GM13976 (cell line): ENCODE data around the gene CD99L2.
"Not testable (repeated sequence)": the region's sequence is repeated elsewhere in the genome, so short reads cannot be mapped to it uniquely, and the experiment has no call there.

Experiments used
- DNase-seq: peaks from one replicate; pipeline ENCODE4 v3.0.0; 2012; ENCODE audit warnings: low spot score
- in situ Hi-C: fragments of 300-500 bp; cut with MboI; formaldehyde crosslinking; loops from one replicate; pipeline ENCODE4 v1.12.0; 2022; ENCODE audit warnings: low sequenced_read_pairs, mixed read lengths, inconsistent platforms; ENCODE audit not compliant: unreplicated experiment
- TF ChIP-seq, protein P1 (sequence below): IDR thresholded peaks from 2 replicates; pipeline ENCODE4 v1.5.1; 2012; ENCODE audit warnings: borderline replicate concordance, mild to moderate bottlenecking; ENCODE audit not compliant: insufficient read depth; ENCODE audit errors: extremely low read depth, missing control alignments, control extremely low read depth

The CD99L2 gene

DNA sequence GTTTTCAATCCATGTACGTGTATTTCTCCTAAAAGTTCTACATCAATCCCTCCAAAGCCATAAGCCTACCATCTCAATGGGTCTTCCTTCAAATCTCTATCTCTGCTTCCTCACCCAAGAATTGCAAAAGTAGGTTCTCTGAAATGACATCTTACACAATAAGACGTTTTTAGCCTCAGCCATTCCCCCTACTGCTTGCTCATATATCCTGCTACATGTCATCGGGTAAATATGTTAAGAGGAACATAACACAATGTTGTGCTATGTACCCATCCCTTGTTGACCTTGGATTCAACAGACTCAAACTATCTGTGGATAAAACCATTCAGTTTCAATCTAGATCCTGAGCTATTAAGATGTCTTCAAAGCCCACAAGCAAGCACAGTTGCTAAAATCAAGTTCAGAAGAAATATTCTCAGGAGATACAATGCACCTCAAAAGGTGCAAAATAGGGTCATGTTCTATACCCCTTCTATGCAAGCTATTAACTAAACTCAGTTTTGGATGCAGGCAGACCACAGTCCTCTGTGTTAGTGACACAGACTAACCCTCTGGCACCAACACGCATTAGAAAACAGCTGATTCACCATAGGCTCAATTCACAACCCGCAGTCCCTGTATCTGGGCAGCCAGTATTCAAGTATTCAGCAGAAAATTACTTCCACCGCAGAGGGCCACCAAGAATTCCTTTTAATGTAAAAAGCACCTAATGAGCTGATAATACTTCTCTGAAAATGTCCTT is 56.8 kb downstream of the CD99L2 start:
- no peak for DNase-seq
- in situ Hi-C loops = no loop called here
- TF ChIP-seq, protein P1, sequence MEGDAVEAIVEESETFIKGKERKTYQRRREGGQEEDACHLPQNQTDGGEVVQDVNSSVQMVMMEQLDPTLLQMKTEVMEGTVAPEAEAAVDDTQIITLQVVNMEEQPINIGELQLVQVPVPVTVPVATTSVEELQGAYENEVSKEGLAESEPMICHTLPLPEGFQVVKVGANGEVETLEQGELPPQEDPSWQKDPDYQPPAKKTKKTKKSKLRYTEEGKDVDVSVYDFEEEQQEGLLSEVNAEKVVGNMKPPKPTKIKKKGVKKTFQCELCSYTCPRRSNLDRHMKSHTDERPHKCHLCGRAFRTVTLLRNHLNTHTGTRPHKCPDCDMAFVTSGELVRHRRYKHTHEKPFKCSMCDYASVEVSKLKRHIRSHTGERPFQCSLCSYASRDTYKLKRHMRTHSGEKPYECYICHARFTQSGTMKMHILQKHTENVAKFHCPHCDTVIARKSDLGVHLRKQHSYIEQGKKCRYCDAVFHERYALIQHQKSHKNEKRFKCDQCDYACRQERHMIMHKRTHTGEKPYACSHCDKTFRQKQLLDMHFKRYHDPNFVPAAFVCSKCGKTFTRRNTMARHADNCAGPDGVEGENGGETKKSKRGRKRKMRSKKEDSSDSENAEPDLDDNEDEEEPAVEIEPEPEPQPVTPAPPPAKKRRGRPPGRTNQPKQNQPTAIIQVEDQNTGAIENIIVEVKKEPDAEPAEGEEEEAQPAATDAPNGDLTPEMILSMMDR = no peak

DNA sequence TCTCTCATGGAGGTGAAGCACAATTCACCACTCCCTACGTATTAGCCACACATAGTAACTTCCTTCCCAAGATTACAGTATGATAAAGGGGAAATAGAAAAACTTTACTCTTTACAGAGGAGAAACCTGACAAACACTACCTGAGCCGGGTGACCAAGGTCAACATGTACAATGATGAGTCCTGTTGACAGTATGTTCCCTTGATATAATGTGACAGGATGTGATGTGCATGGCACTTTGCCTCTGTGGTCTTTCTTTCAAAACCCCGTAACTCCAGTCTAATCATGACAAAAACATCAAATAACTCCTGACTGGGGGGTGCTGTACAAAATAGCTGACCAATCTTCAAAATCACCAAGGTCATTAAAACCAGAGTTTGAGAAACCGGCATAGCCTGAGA is 60.6 kb downstream of the CD99L2 start:
- DNase-seq = no peak
- in situ Hi-C loops = no loop called here
- TF ChIP-seq, protein P1 = no peak

DNA sequence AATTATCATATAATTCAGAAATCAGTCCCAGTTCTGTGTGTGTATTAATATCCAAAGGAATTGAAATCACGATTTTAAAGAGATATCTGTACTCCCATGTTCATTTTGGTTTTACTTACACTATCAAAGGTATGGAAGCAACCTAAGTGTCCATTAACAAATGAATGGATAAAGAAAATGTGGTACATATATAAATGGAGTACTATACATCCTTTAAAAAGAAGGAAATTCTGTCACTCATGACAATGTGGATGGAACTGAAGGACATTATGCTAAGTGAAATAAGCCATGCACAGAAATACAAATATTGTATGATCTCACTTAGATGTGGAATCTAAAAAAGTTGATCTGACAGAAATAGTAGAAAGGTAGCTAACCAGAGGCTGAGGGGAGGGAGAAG is 63.8 kb downstream of the CD99L2 start:
- TF ChIP-seq, protein P1 = no peak
- DNase-seq = no peak
- in situ Hi-C loops = no loop called here

DNA sequence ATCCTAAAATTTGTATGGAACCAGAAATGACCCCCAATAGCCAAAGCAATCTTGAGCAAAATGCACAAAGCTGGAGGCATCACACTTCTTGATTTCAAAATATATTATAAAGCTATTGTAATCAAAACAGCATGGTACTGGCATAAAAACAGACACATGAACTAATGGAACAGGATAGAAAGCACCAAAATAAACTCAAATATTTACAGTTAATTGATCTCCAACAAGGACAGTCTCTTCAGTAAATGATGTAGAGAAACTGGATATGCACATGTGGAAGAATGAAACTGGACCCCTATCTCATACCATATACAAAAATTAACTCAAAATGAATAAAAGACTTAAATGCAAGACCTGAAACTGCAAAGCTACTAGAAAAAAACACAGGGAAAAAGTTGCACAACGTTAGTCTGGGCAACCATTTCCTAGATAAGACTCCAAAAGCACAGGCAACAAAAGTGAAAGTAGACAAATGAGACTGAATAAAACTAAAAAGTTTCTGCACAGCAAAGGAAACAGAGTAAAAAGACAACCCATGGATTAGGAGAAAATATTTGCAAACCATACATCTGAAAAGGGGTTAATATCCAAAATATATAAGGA is 64.9 kb downstream of the CD99L2 start:
- in situ Hi-C loops = no loop called here
- no peak for DNase-seq
- TF ChIP-seq, protein P1 = no peak

DNA sequence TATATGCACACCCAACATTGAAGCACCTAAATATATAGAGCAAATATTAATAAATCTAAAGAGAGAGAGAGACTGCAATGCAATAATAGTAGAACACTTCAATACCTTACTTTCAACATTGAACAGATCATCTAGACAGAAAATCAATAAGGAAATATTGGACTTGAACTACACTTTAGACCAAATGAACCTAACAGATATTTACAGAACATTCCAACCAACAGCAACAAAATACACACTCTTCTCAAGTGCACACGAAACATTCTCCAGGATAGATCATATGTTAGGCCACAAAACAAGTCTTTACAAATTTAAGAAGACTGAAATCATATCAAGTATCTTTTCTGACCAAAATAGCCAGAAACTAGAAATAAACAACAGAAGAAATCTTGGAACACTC is 66.6 kb downstream of the CD99L2 start:
- TF ChIP-seq, protein P1 = no peak
- no peak for DNase-seq
- in situ Hi-C loops = no loop called here

DNA sequence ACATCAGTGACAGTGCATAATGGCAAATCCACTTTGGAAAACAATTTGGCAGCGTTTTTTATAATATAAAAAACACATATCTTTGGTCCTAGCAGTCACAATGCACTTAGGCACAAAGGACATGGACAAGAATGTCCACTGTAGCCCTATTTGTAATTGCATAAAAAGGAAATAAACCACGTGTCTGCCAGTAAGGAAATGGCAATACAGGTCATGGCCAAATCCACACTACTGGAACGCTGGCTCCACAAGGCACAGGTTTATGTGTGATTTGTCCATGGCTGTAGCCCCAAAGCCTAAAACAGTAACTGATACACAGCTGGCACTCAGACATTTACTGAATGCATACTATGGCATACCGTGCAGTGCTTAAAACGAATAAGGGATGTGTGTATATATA is 69.7 kb downstream of the CD99L2 start:
- TF ChIP-seq, protein P1 = no peak
- no peak for DNase-seq
- in situ Hi-C loops = no loop called here

DNA sequence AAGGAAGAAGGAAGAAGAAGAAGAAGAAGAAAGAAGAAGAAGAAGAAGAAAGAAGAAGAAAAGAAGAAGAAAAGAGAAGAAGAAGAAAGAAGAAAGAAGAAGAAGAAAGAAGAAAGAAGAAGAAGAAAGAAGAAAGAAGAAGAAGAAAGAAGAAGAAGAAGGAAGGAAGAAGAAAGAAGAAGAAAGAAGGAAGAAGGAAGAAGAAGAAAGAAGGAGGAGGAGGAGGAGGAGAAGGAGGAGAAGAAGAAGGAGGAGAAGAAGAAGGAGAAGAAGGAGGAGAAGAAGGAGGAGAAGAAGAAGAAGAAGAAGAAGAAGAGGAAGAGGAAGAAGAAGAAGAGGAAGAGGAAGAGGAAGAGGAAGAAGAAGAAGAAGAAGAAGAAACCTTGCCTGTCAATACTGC is 74.1 kb downstream of the CD99L2 start:
- DNase-seq, in situ Hi-C loops: not testable (repeated sequence)

DNA sequence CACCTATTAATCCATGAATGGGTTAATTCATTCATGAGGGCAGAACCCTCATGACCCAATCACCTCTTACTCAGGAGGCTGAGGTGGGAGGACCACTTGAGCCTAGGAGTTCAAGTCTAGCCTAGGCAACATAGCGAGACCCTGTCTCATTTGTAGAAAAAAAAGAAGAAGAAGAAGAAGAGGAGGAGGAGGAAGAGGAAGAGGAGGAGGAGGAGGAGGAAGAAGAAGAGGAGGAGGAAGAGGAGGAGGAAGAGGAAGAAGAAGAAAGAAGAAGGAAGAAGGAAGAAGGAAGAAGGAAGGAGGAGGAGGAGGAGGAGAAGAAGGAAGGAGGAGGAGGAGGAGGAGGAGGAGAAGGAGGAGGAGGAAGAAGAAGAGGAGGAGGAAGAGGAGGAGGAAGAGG is 74.6 kb downstream of the CD99L2 start:
- DNase-seq, in situ Hi-C loops: not testable (repeated sequence)
